ENCODE results near the gene PCDH17.

PCDH17 gene

DNA sequence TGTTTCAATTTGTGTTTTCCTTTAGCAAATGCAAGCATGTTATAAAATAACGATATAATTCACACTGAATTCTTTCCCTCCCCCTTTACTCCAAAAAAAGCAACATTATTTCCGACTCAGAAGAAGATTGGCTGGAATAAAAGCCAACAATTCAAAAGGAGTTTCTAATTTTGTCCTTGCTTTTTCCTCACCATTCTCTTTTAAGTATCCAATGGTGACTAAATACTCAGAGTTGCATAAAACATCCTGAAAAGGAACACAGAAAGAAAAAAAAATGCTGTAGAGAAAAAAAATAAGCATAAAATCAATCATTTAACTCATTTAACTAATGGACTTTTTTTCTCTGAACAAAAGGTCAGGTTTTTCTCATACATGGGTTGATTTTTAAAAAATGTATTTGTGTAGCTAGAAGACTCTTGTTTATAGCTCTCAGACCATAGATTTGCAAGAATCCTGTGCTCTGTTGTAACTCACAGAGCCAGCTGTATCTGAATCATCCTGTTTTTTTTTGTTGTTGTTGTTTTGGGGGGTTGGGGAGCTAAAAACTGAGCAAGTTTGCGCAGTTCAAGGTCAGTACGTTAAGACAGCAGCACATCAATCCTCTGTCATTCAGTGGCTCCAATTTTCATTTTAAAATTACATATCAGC is 108.1 kb downstream of the PCDH17 start:
- DNase-seq (ENCODE audit: low spot score) = no peak

- DNase-seq (ENCODE audit: low spot score) = no peak
These were observed 109.2 kb downstream of the PCDH17 start for GRCh38 chr13:57740719-57741118.

DNA sequence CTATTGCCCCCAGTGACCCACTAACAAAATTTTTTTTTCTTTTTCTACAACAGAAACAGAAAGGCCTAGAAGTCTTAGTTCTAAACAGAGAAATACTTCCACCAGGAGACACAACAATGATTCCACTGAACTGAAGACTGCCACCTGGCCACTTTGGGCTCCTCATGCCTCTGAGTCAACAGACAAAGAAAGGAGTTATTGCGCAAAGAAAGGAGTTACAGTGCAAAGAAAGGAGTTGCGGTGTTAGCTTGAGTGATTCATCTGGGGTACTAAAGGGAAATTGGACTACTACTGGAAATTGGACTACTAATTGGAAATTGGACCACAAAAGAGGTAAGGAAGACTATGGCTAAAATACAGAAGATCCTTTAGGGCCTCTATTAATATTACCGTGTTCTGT is 116.6 kb downstream of the PCDH17 start:
- no peak for DNase-seq (ENCODE audit: low spot score)

DNA sequence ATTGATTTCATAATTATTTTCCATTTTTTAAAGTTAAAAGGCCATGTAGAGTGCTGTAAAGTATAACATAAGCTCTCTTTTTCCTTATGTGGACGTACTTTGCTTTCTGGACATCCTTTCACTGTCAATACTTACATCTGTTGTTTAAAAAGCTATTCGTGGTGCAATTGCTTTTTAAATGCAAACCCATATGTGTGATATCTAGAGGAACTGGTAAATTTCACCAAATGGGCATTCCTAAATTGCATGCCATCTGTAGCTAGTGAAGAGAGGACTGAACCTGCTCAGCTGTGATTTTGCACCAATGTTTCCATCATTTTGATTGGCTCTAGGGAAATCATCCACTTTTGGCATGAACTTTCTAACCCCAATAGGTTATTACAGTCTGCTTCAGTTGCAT is 129.4 kb downstream of the PCDH17 start:
- DNase-seq (ENCODE audit: low spot score) = no peak

GRCh38 chr13:57763689-57764088 is 132.1 kb downstream of the PCDH17 start:
- DNase-seq (ENCODE audit: low spot score) = no peak

Measured in ecto neural progenitor cell (in vitro differentiated cells).